GM19328 (cell line): ENCODE data around the gene LUC7L.

Experiments
- ATAC-seq: cut with Tn5 transposase; IDR thresholded peaks from one replicate; pipeline ENCODE4 v1.9.1; 2021; ENCODE audit warnings: mild to moderate bottlenecking, moderate library complexity; ENCODE audit not compliant: unreplicated experiment

Gene LUC7L

DNA sequence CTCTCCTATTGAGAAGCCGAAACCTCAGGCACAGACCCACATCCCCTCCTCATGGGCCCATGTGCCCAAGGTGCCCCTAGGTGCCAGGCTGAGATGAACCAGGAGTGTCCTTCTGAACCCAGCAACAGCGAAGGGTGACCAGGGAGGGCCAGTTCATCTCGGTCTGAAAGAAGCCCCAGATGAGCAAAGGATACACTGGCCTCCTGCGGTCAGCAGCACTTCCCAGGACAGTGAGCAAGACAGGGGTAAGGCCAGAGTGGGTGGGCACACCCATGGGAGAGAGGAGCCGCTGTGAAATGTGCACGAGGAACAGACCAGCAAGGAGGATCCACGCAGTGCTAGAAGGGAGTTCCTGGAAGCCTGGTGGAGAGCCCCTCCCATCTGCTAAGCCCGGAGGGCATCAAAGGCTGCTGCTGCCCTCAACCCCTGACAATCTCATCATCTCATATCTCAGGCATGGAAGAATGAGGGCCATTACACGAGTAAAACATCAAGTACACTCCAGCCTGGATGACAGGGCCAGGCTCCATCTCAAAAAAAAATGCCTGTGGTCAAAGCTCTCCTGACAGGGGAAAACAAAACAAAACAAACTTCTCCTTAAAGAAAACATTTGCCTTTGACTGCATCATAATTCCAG is 80.1 kb downstream of the LUC7L start:
- ATAC-seq = no peak

DNA sequence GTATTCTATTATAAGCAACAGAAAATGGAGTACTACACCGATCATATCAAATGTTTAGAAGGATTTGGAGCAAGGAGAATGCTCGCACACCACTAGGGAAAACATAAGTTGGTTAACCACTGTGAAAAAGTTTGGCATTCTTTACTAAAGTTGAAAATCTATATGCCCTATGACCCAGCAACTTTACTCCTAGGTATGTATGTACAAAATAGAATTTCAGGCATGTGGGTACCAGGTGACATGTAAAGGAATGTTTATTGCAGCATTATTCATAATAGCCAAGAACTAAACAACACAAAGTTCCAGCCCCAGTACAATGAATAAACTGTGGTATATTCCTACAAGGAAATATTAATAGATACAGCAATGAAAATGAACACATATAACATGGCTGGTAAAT is 82.6 kb downstream of the LUC7L start:
- ATAC-seq = no peak

DNA sequence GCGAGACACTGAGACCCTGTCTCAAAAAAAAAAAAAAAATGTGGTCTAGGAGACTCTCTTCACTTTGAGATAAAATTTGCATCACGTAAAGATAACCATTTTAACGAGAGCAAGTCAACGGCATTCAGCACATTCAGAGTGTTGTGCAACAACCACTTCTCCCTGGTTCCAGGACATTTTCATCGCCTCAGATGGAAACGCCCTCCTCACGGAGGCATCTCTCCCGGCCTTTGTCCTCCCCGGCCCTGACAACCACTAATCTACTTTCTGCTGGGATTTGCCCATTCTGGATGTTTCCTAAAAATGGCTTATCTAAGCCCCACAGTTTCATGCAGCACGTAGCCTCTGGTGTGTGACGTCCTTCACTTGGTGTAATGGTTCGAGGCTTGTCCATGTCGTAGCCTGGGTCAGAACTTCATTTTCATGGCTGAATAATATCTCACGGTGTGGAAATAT is 84.4 kb downstream of the LUC7L start:
- ATAC-seq = no peak

DNA sequence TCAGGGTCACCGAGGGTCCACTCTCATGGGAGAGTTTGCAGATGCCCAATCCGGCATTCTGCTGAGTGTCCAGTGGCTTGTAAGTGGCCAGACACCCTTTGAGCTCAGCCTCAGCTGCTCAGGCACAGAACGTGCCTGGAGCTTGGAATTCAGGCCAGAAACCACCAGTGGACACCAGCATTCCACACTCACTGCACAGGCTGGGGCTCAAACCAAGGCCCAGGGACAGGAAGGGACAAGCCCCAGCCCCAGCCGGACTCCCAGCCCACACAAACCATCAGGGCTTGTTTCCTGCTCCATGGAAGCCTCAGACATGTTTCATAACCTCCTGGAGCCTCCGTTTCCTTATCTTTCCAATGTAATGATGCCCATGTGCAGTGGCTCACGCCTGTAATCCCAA is 85.8 kb downstream of the LUC7L start:
- no peak for ATAC-seq

DNA sequence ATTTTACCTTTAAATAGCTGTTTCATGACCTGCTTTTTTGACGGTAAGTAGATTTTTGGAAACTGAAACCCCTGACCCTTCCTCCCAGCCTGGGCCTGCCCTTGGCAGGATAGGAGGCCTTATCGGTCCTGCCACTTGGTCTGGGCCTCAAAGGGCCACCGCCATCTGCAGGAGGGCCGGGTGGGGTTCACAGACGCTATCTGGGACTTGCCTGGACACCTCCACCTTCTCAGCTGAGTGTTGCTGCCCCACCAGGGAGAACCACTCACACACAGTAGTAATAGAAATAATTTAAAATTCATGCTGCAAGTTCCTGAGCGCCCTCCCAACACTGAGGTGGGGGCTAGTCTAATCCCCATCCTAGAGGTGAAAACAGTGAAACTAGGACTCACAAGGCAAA is 86.2 kb downstream of the LUC7L start:
- ATAC-seq = no peak

DNA sequence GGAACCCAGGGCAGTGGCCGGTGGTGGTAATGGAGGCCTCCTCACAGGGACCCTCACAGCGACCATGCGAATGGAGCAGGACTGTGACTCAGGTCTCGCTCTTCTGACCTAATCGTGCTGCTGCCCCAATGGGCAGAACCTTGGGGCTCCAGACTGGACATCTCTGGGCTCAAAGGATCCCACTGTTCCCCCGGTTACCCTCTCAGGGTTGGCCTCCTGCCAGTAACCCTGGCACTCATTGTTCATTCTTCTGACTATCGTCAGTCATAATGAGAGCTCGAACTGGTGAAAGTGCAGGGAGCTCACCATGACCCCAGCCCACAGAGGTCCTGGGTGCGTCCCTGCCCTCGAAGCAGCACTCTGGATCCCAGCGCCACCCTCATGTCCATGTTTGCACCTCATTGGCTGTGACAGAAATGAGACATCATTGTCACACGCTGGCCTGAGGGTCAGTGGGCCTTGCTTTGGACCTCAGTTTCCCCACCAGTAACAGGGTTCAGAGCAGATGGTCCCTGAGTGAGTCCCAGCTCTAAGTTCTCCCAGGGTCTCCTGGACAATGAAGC is 86.8 kb downstream of the LUC7L start:
- ATAC-seq = no peak

DNA sequence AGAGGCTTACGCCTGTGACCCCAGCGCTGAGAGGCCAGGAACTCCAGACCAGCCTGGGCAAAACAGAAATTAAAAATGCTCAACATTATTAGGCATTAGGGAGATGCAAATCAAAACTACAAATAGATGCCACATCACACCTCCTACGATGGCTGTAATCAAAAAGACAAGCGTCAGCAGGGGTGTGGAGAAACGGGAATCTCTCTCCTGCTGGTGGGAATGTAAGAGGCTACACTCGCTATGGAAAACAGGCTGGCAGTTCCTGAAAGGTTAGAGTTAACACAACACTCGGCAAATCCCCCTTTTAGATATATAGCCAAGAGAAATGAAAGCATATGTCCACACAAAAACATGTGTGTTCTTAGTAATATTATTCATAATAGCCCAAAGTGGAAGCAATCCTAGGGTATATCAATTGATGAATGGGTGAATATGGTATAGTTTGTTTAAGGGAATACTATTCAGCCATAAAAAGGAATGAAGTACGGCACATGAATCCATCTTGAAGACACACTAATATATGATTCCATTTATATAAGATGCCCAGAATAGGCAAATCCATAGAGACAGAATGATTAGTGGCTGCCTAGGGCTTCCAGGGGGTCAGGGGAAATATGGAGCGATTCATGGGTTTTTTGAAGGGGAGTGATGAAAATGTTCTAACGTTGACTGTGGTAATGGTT is 88.9 kb downstream of the LUC7L start:
- ATAC-seq = no peak
